Skeletal muscle cell (primary cell): ENCODE results near the gene GOLGA6D.
A peak's percentile ranks its signal among the peaks of the same experiment; 100 is the strongest.
"Not testable (repeated sequence)": the region's sequence is repeated elsewhere in the genome, so short reads cannot be mapped to it uniquely, and the experiment has no call there.

Experiments used
- DNase-seq: peaks from one replicate; pipeline ENCODE4 v3.0.0-alpha.2; 2010; ENCODE audit warnings: low read depth
- H3K4me3 ChIP-seq: 2 replicates; pipeline ENCODE4 v1.5.1; 2011; ENCODE audit warnings: low read depth, mild to moderate bottlenecking, control low read depth, low read length, moderate library complexity

The GOLGA6D gene

DNA sequence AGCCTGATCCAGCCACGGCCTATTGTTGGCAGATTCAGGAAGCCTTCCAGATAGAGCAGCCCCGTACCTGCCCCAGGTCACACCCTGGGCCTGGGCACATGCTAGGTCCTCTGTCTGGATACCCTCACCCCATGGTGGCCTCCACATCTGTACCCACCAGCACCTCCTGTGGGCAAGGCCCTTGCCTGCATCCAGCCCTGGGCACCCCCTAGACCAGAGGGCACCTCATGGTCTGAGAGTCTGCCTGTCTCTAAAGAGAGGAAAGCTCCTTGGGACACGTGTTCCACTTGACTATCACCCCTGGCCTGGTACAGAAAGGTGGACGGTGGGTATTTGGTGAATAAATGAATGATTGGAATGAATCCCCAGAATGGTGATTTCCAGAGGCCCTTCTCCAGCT, 44.4 kb downstream of the GOLGA6D start:
- DNase-seq, result no peak
- no peak overlapping the region for H3K4me3 ChIP-seq

DNA sequence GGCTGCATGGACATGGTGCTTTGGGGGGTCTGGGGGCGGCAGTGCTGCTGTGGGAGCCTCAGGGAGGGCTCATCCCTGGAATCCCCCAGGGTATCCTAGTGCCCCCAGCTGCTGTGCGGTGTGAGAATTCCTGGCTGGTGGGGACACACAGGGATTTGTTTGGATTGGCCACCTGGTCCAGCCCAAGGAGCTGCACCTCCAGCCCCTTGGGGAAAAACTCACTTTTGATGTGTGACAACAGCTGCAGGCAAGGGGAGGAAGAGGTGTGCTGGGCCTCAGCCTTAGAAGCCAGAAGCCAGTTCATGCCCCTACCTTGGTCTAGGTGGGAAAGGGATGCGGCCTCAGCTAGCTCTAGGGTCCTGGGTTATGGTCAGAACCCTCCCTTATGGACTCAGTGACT, 44.9 kb downstream of the GOLGA6D start:
- H3K4me3 ChIP-seq, result no peak overlapping the region
- no peak for DNase-seq

DNA sequence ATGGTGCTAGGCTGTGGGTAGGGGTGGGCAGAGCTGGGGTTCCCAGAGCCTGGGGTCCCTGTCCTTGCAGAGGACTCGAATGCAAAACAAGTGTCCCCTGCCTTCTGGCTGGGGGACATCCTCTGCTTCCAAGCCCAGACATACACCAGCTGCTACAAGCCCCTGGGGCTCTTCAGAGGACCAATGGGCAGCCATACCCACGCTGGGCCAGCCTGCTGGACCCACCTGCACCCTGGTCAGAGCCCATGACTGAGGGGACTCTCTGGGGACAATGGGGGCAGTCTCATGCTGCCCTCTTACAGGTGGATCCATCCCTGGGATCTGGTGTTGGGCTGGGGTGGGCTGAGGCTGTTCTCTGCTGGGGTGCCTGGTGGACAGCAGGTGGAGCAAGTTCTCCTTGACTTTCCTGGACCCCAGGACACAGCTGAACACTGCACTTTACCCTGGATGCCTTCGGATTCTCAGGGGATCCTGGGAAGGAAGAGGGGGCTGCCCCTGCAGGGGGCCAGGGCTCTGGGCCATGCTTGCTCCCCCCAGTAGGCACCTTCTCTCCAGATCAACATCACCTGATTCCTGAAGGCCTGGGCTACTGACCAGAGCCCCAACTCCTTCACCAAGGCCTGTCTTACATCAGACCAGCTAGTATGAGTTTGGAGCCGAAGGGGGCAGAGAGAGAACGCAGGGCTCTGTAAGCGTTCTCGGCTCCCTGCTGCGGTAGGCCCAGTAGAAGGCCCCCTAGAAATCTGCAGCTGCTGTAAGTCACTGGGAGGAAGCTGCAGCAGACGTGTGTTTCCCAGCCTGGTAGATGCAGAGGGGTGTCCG, 46.1 kb downstream of the GOLGA6D start:
- DNase-seq, result no peak
- no peak overlapping the region for H3K4me3 ChIP-seq

DNA sequence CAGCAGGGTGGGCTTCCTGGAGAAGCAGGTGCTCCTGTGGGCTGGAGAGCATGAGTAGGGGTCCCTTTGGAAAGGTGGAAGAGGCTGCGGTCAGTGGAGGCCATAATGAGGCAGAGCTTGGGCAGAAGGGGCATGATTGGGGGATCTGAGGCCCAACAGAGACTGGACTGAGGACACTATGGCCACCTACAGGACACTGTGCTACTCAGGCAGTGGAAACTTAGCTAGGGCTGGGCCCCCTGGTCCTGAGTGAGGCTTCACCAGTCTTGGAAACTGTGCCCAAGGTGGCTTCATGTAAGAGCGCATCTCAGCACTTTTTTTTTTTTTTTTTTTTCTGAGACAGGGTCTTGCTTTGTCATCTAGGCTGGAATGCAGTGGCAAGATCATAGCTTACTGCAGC, 46.9 kb downstream of the GOLGA6D start:
- no peak for DNase-seq
- no peak overlapping the region for H3K4me3 ChIP-seq

DNA sequence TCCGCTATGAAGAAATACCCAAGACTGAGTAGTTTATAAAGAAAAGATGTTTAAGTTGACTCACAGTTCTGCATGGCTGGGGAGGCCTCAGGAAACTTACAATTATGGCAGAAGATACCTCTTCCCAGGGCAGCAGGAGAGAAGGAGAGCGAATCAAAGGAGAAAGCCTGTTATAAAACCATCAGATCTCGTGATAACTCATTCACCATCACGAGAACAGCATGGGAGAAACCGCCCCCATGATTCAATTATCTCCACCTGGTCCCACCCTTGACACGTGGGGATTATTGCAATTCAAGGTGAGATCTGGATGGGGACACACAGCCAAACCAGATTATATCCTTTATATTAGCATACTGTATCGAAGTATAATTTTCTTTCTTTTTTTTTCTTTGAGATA, 49.5 kb downstream of the GOLGA6D start:
- not testable (repeated sequence) for H3K4me3 ChIP-seq, DNase-seq

DNA sequence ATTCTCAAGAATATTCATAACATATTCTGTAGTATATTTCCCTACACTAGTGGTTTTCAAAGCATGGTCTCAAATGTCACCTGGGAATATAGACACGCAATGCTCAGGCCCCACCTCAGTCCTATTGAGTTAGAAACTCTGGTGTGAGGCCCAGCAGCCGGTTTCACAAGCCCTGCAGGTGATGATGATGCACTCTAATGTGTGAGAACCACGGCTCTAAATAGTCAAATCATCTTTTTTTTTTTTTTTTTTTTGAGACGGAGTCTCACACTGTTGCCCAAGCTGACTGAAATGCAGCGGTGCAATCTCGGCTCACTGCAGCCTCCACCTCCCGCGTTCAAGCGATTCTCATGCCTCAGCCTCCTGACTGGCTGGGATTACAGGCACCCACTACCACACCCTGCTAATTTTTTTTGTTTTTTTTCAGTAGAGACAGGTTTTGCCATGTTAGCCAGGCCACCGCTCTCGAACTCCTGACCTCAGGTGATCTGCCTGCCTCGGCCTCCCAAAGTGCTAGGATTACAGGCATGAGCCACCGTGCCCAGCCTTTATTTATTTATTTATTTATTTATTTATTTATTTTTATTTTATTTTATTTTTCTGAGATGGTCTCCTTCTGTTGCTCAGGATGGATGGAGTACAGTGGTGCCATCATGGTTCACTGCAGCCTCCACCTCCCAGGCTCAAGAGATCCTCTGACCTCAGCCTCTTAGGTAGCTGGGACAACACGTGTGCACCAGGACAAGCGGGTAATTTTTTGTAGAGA, 51.2 kb downstream of the GOLGA6D start:
- H3K4me3 ChIP-seq, result not testable (repeated sequence)

DNA sequence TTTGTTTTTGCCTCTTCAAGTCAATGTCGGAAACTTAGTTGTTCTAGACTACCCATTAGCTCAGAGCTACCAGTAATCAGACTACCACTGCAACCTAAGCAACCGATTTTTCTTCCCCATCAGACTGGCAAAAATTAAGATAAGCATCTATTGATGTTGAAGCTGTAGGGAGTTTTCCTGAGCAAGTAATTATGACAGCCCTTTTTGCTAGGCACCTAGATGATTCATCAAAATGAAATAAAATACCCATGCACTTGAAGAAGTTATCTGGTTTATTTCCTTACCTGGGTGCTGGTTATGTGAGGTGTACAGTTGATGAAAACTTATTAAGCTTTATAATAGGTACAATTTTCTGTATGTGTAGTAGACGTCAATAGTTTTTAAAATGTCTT, 52.7 kb downstream of the GOLGA6D start:
- H3K4me3 ChIP-seq, result peak overlapping the region; percentile 79
- no peak for DNase-seq

More for the DNA sequence above, 51.2 kb downstream of the GOLGA6D start:
- not testable (repeated sequence) for DNase-seq

DNA sequence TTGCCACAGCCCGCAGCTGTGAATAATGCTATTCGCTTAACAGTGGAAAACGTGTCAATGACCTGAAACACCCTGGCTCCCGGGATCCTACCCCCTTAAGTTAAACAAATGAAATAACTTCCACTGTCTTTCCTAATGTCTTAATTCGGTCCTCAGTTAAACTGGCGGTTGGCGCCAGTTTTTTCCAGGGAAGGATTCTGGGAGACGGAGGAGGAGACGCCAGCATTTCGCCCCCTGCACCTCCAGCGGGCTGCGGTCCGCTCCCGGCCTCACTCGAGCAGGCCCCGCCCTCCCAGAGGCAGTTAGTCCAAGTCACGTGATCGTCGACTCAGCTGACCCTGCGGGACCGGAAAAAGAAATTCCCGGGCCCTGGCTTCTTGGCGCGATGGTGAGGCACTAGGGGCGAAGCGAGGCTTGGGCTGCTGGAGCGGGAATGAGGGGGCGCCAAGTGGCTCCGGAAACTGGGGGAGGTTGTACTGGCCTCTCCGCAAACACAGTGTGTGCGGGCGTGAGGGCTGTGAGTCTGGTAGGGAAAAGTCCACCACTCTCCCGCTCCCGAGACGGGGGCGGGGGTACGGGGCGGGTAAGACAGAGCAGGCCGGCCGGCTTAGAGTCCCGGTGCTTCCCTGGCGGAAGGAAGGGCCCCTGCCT, 53.2 kb downstream of the GOLGA6D start, which contains the start of gene COMMD4:
Gene COMMD4, plus strand, starts transcription at position 359 of the 651 bp plus-strand sequence. Its CDS starts 27 bp downstream, at position 386.
- peak; percentile 87 for DNase-seq

DNA sequence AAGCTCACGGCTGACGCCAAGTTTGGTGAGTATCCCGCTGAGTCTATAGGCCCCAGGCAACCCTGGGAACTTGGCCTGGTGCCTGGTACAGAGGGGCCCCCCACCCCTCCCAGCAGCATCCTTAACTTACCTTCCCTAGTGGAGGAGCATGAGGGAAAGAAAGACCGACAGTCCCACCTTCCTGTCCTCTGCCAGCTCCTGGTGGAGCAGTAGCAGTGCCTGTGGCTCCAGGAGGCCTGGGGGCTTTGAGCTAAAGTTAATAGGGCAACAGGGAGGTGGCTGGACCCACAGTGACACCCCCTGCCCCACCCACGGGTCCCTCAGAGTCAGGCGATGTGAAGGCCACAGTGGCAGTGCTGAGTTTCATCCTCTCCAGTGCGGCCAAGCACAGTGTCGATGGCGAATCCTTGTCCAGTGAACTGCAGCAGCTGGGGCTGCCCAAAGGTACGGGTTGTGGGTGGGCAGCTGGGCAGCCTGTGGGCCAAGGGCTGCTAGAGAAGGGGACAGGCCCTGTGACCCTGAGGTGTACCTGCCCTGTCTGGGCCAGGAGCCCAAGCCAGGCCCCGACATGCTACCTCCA, 56.1 kb downstream of the GOLGA6D start:
- H3K4me3 ChIP-seq, result no peak overlapping the region
- DNase-seq, result no peak

More for the DNA sequence above, 53.2 kb downstream of the GOLGA6D start, which contains the start of gene COMMD4:
- H3K4me3 ChIP-seq, result peak within 1 kb of the TSS; percentile 79

DNA sequence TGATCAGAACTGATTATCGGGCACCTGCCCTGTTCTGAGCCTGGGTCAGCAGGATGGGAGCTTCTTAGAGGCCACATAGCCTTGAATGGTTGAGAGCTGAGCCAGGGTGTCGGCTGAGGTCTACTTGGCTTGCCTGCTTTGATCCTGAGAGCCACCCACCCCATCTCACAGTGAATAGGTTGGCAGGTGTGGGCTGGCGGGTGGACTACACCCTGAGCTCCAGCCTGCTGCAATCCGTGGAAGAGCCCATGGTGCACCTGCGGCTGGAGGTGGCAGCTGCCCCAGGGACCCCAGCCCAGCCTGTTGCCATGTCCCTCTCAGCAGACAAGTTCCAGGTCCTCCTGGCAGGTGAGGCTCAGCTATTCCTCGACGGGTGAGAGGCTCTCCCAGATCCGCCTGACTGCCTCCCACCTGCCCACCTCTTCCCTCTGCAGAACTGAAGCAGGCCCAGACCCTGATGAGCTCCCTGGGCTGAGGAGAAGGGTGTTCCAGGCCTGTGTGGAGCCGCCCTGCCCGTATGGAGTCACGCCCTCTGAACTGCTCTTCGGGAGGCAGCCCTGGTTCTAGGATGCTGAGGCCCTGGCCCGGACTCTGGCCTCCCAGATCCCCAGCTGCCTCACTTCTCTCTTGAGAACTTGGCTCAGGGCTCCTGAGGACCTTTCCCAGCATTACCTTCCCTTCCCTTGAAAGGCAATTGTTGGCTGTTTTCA, 57.1 kb downstream of the GOLGA6D start:
- no peak for DNase-seq
- H3K4me3 ChIP-seq, result no peak overlapping the region

DNA sequence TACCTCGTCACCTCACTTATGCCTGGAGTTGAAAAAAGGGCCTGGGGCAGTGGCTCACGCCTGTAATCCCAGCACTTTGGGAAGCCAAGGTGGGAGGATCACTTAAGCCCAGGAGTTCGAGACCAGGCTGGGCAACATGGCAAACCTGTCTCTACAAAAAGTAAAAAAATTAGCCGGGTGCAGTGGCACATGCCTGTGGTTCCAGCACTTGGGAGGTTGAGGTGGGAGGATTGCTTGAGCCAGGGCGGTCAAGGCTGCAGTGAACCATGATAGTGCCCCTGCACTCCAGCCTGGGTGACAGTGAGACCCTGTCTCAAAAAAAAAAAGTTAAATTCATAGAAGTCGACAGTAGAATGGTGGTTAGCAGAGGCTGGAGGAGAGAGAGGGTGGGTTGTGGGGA, 59.6 kb downstream of the GOLGA6D start:
- no peak overlapping the region for H3K4me3 ChIP-seq
- DNase-seq, result no peak

DNA sequence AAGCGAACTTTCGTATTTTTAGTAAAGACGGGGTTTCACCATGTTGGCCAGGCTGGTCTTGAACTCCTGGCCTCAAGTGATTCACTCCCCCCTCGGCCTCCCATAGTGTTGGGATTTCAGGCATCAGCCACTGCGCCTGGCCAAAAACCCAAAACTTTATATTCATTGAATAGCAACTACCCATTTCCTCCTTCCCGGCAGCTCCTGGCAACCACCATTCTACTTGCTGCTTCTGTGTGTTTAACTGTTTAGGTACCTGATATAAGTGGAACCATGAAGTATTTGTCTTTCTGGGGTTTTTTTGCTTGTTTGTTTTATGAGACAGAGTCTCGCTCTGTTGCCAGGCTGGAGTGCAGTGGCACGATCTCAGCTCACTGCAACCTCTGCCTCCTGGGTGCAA, 61.3 kb downstream of the GOLGA6D start:
- not testable (repeated sequence) for DNase-seq, H3K4me3 ChIP-seq
